Smooth muscle cell (in vitro differentiated cells): ENCODE results near the gene IRS2. TPM values are rescaled to one million over a fixed set of nuclear protein-coding genes. Genes with fewer than 3 reads are reported as not detected.

ENCODE experiments used
- DNase-seq: peaks from one replicate; lab custom pipeline; 2025; ENCODE audit not compliant: unreplicated experiment; lab: John Stamatoyannopoulos, UW
- H2AFZ ChIP-seq: fragments of 200-600 bp; sonication (generic); 2 replicates; pipeline ENCODE4 v1.6.0; 2016; ENCODE audit warnings: antibody characterized with exemption, low read depth, mild to moderate bottlenecking
- H3F3A ChIP-seq: fragments of 200-600 bp; sonication (generic); 2 replicates; pipeline ENCODE4 v1.6.0; 2017; ENCODE audit warnings: antibody characterized with exemption, low read depth
- H3K27ac ChIP-seq: fragments of 200-600 bp; sonication (generic); 2 replicates; pipeline ENCODE4 v1.5.1; 2016; ENCODE audit warnings: low read depth, mild to moderate bottlenecking
- H3K27me3 ChIP-seq: fragments of 200-600 bp; sonication (generic); 2 replicates; pipeline ENCODE4 v1.6.1; 2016; ENCODE audit warnings: low read depth, mild to moderate bottlenecking
- H3K36me3 ChIP-seq: fragments of 200-600 bp; sonication (generic); 2 replicates; pipeline ENCODE4 v1.5.1; 2016; ENCODE audit warnings: low read depth
- H3K4me1 ChIP-seq: fragments of 200-600 bp; sonication (generic); 2 replicates; pipeline ENCODE4 v1.5.1; 2016; ENCODE audit warnings: low read depth
- H3K4me2 ChIP-seq: fragments of 200-600 bp; sonication (generic); 2 replicates; pipeline ENCODE4 v1.6.0; 2016; ENCODE audit warnings: mild to moderate bottlenecking
- H3K4me3 ChIP-seq: fragments of 200-600 bp; sonication (generic); 2 replicates; pipeline ENCODE4 v1.5.1; 2016; ENCODE audit warnings: mild to moderate bottlenecking
- H3K79me2 ChIP-seq: fragments of 200-600 bp; sonication (generic); 2 replicates; pipeline ENCODE4 v1.6.0; 2016; ENCODE audit warnings: low read depth, mild to moderate bottlenecking
- H3K9ac ChIP-seq: fragments of 200-600 bp; sonication (generic); 2 replicates; pipeline ENCODE4 v1.6.0; 2016; ENCODE audit warnings: low read depth
- H3K9me3 ChIP-seq: fragments of 200-600 bp; sonication (generic); replicated peaks from 2 replicates; pipeline ENCODE4 v1.5.1; 2016; ENCODE audit warnings: low read depth
- H4K20me1 ChIP-seq: fragments of 200-600 bp; sonication (generic); 2 replicates; pipeline ENCODE4 v1.6.0; 2016; ENCODE audit warnings: low read depth
- WGBS: methylation state at CpG from one replicate; pipeline ENCODE4 v1.1.7; 2016; ENCODE audit warnings: low lambda C conversion rate; 5-methylcytosine and 5-hydroxymethylcytosine counted together
- polyA plus RNA-seq: library from polyadenylated mRNA; unstranded; fragments of >200 nt; fragmentation: Nextera tagmentation; extraction: Ambion mirVana; gene quantifications from 2 replicates; pipeline ENCODE4 v1.2.1, GENCODE V29; 2016
- total RNA-seq: library from RNA; depleted of rRNA; stranded (reverse); fragments of >200 nt; gene quantifications from 2 replicates; pipeline ENCODE4 v1.2.3, GENCODE V29; 2014
- TF ChIP-seq, protein P1 (sequence below): fragments of 200-600 bp; sonication (generic); IDR thresholded peaks from 2 replicates; pipeline ENCODE4 v1.5.1; 2017; ENCODE audit warnings: borderline replicate concordance, mild to moderate bottlenecking, antibody characterized with exemption; ENCODE audit not compliant: insufficient read depth, poor library complexity, severe bottlenecking

The IRS2 gene
- total and polyA plus RNA-seq, 2 experiments from 2014 or later: 0.90 to 1.7 TPM

DNA sequence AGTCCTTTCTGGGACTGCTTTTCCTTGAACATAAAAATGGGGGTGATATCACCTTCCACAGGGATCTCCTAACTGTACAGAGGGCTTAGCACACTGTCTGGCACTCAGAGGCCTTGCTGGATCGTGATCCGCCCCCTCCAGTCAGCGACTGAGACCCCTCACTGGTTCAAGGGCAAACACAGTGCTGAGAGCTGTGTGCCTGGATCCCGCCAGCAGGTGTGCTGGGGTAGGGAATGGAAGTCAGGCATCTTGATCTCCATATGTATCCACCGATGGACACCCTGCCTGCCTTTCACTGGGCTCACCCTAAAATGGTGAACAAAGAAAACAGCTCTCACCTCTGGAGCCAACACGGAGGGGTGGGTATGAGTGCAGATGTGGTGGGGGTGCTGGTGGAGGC is 64.3 kb downstream of the IRS2 start:
- TF ChIP-seq, protein P1, sequence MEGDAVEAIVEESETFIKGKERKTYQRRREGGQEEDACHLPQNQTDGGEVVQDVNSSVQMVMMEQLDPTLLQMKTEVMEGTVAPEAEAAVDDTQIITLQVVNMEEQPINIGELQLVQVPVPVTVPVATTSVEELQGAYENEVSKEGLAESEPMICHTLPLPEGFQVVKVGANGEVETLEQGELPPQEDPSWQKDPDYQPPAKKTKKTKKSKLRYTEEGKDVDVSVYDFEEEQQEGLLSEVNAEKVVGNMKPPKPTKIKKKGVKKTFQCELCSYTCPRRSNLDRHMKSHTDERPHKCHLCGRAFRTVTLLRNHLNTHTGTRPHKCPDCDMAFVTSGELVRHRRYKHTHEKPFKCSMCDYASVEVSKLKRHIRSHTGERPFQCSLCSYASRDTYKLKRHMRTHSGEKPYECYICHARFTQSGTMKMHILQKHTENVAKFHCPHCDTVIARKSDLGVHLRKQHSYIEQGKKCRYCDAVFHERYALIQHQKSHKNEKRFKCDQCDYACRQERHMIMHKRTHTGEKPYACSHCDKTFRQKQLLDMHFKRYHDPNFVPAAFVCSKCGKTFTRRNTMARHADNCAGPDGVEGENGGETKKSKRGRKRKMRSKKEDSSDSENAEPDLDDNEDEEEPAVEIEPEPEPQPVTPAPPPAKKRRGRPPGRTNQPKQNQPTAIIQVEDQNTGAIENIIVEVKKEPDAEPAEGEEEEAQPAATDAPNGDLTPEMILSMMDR: no peak
- H3K4me3 ChIP-seq: no peak overlapping the region
- H4K20me1 ChIP-seq: no peaks in the 10 kb centered on the region
- no peaks in the 10 kb centered on the region for H3K4me1 ChIP-seq
- H3K27ac ChIP-seq: no peak overlapping the region
- no peak overlapping the region for H2AFZ ChIP-seq
- no peaks in the 10 kb centered on the region for H3K9me3 ChIP-seq
- no peak for DNase-seq
- H3F3A ChIP-seq: no peaks in the 10 kb centered on the region
- no peaks in the 10 kb centered on the region for H3K79me2 ChIP-seq
- no peaks in the 10 kb centered on the region for H3K36me3 ChIP-seq
- H3K4me2 ChIP-seq: no peak overlapping the region
- WGBS: 77% methylated on average over 6 of the region's 6 CpGs
- H3K9ac ChIP-seq: no peak overlapping the region
- peaks cover 2% of the 10 kb centered on the region for H3K27me3 ChIP-seq

DNA sequence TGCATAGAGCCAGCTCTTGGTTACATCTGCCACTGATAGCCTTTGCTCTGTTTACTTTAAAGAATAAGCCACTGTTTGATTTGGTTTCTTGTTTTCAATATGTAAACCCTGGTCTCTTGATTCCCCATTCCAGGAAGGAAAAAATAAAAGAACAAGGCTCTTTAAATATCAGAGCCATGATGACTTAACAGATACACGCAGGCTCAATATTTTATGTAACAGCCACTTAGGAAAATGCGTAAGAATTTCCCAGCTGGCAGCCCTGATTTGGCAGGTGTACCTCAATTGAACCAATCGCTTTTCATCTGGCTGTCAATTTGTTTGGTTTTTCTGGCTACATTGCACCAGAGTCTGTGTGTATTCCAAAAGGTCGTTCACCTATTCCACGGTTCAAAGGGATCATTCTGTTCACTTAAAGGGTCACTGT is 65.6 kb downstream of the IRS2 start:
- Histone ChIP-seq H4K20me1 (no peaks in the 10 kb centered on the region), H3K9me3 (no peaks in the 10 kb centered on the region), H3K4me1 (peaks cover 4% of the 10 kb centered on the region), H3K27ac (no peak overlapping the region), H3F3A (no peaks in the 10 kb centered on the region), H3K4me2 (no peak overlapping the region), H3K9ac (no peak overlapping the region), H3K27me3 (peaks cover 2% of the 10 kb centered on the region), H3K4me3 (no peak overlapping the region), H3K79me2 (no peaks in the 10 kb centered on the region), H2AFZ (no peak overlapping the region), H3K36me3 (no peaks in the 10 kb centered on the region)
- DNase-seq: no peak
- TF ChIP-seq, protein P1: no peak
- WGBS: 94% methylated on average over 5 of the region's 5 CpGs

DNA sequence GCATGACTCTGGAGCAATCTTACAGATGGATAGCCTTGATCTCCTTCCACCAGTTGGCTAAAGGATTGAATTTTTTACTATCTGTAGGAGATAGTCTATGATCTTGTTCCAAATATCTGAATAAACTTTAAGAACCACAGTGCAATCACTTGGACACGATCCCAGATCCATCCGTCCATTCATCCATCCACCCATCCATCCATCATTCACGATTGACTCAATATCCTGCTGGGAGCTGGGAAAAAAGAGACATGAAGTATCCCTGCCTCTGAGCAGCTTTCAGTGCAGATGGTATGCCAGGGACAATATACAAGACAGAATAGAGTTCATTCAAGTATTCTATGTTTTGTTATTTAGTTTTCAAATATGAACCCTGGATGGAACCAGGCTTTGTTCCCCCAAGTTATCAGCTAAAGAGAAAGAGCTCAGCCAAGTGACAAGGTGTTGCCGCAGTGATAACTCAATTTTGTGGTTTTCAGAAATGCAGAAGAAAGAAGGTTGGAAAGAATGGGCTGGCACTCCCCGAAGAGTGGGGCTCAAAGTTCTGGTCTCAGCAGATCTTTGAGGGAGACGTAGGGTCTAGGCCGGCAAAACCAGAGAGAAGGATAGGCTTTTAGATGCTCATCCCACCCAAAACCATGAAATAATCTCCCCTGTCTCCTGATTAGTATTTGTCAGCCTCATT is 66.3 kb downstream of the IRS2 start:
- TF ChIP-seq, protein P1: no peak
- WGBS: 92% methylated on average over 7 of the region's 7 CpGs

DNA sequence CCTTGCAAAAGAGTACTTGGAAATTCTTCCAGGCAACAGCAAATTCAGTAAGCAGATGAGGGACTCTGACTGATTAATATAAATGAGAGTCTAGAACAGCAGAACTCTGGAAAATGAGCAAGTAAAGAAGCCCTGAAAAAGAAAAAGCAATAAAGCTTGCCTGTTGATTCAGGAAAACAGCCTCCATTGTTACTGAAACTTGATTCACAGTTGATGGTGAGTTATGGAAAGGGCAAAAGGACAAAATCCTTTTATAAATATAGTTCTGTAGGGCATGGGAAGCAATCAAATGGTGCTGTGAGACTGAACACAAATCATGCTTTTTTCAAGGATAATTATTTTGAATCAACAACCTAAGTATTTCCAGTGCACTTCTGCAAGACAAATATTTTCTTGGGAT is 67.7 kb downstream of the IRS2 start:
- no peaks in the 10 kb centered on the region for H3F3A ChIP-seq
- TF ChIP-seq, protein P1: no peak

More for the DNA sequence above, 66.3 kb downstream of the IRS2 start:
- Histone ChIP-seq H3K27ac (no peak overlapping the region), H2AFZ (no peak overlapping the region), H3K4me2 (no peak overlapping the region), H3K79me2 (no peaks in the 10 kb centered on the region), H3K36me3 (no peaks in the 10 kb centered on the region), H3K4me1 (peaks cover 6% of the 10 kb centered on the region), H3K9me3 (no peaks in the 10 kb centered on the region), H3K27me3 (peaks cover 2% of the 10 kb centered on the region), H4K20me1 (no peaks in the 10 kb centered on the region), H3K9ac (no peak overlapping the region), H3K4me3 (no peak overlapping the region), H3F3A (no peaks in the 10 kb centered on the region)
- DNase-seq: no peak

More for the DNA sequence above, 67.7 kb downstream of the IRS2 start:
- Histone ChIP-seq H3K4me1 (peaks cover 6% of the 10 kb centered on the region), H3K36me3 (no peaks in the 10 kb centered on the region), H3K27me3 (peaks cover 2% of the 10 kb centered on the region), H3K4me2 (no peak overlapping the region), H3K79me2 (no peaks in the 10 kb centered on the region), H2AFZ (no peak overlapping the region), H3K9me3 (no peaks in the 10 kb centered on the region), H4K20me1 (no peaks in the 10 kb centered on the region), H3K4me3 (no peak overlapping the region), H3K9ac (no peak overlapping the region), H3K27ac (no peak overlapping the region)
- DNase-seq: no peak
